Activated CD8-positive, alpha-beta memory T cell treated with anti-CD3 and anti-CD28 coated beads for 4 hours (primary cell): ENCODE results near the gene TARS3.

Source experiments
- DNase-seq, 2 donors: peaks; one replicate each; pipeline ENCODE4 v3.0.0-alpha.2; 2020; ENCODE audit warnings: low read depth in 2 of 2

TARS3 gene

GRCh38 chr15:101607108-101607507 is 117.2 kb downstream of the TARS3 start:
- no peak for DNase-seq

GRCh38 chr15:101604124-101604874 is 120.0 kb downstream of the TARS3 start:
- DNase-seq, result no peak
